PFSK-1 (cell line): Measurements from ENCODE around the gene PRPH2.

Experiments
- POLR2AphosphoS5 ChIP-seq: IDR thresholded peaks from 2 replicates; pipeline ENCODE4 v1.6.1; 2012; ENCODE audit warnings: low read depth, mild to moderate bottlenecking, control low read depth, low read length, moderate library complexity
- TAF1 ChIP-seq: IDR thresholded peaks from 2 replicates; pipeline ENCODE4 v1.6.1; 2012; ENCODE audit warnings: low read length, control low read depth, borderline replicate concordance; ENCODE audit not compliant: insufficient read depth
- TF ChIP-seq, protein P1 (sequence below), 2 experiments: IDR thresholded peaks; 2 replicates each; pipeline versions ENCODE4 v1.6.1 to v1.8.0; 2011 to 2012; ENCODE audit warnings: low read depth in 2 of 2, low read length in 2 of 2, control low read depth in 1 of 2, inconsistent platforms in 1 of 2, mild to moderate bottlenecking in 1 of 2, moderate library complexity in 1 of 2; ENCODE audit not compliant: insufficient read depth in 1 of 2

GRCh38 chr6:42724825-42725224 lies 2.4 kb upstream of the PRPH2 start:
- TF ChIP-seq TAF1: no peak
- no peak for TF ChIP-seq POLR2AphosphoS5
- TF ChIP-seq, protein P1, sequence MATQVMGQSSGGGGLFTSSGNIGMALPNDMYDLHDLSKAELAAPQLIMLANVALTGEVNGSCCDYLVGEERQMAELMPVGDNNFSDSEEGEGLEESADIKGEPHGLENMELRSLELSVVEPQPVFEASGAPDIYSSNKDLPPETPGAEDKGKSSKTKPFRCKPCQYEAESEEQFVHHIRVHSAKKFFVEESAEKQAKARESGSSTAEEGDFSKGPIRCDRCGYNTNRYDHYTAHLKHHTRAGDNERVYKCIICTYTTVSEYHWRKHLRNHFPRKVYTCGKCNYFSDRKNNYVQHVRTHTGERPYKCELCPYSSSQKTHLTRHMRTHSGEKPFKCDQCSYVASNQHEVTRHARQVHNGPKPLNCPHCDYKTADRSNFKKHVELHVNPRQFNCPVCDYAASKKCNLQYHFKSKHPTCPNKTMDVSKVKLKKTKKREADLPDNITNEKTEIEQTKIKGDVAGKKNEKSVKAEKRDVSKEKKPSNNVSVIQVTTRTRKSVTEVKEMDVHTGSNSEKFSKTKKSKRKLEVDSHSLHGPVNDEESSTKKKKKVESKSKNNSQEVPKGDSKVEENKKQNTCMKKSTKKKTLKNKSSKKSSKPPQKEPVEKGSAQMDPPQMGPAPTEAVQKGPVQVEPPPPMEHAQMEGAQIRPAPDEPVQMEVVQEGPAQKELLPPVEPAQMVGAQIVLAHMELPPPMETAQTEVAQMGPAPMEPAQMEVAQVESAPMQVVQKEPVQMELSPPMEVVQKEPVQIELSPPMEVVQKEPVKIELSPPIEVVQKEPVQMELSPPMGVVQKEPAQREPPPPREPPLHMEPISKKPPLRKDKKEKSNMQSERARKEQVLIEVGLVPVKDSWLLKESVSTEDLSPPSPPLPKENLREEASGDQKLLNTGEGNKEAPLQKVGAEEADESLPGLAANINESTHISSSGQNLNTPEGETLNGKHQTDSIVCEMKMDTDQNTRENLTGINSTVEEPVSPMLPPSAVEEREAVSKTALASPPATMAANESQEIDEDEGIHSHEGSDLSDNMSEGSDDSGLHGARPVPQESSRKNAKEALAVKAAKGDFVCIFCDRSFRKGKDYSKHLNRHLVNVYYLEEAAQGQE (IDR thresholded peaks at IDR 0.05; ENCODE audit: insufficient read depth in 1 of 2, low read depth in 2 of 2, low read length in 2 of 2): no peak
